Body of pancreas (tissue), 4 donors: ENCODE measurements around the gene CTIF. TPM values are rescaled to one million over a fixed set of nuclear protein-coding genes. Genes with fewer than 3 reads are reported as not detected.
A peak's percentile ranks its signal among the peaks of the same experiment; 100 is the strongest.

Experiments used
- ATAC-seq: fragments of 150-250 bp; one replicate; pipeline ENCODE4 v1.9.1; 2016
- DNase-seq, 4 donors: peaks; one replicate each; pipeline ENCODE4 v3.0.0-alpha.2; 2019
- H3K27ac ChIP-seq, 4 donors: fragments of 200-600 bp; sonication (generic); 1 replicate in 3 of 4; 2 replicates in 1 of 4; pipeline versions ENCODE4 v1.5.1 to v1.6.1; 2016 to 2019; ENCODE audit warnings: mild to moderate bottlenecking in 1 of 4, mixed read lengths in 1 of 4, moderate library complexity in 1 of 4
- H3K27me3 ChIP-seq, 2 donors: fragments of 200-600 bp; sonication (generic); one replicate each; pipeline ENCODE4 v1.6.0; 2016; ENCODE audit warnings: mild to moderate bottlenecking in 1 of 2
- H3K36me3 ChIP-seq, 2 donors: fragments of 200-600 bp; sonication (generic); replicated peaks in 1 of 2; 2 replicates each; pipeline ENCODE4 v1.5.1; 2016; ENCODE audit warnings: low read depth in 2 of 2; ENCODE audit not compliant: insufficient read depth in 1 of 2
- H3K4me1 ChIP-seq: fragments of 200-600 bp; sonication (generic); one replicate; pipeline ENCODE4 v1.6.0; 2016
- H3K4me3 ChIP-seq, 2 donors: fragments of 200-600 bp; sonication (generic); 1 replicate in 1 of 2; 2 replicates in 1 of 2; pipeline ENCODE4 v1.5.1; 2016 to 2019
- H3K9me3 ChIP-seq, 3 donors: fragments of 200-600 bp; sonication (generic); 1 replicate in 2 of 3; 2 replicates in 1 of 3; pipeline ENCODE4 v1.5.1; 2016
- CTCF ChIP-seq, 7 experiments: fragments of 450-650 bp in 4 of 7; fragments of 200-600 bp in 3 of 7; sonication (generic) in 3 of 7; IDR thresholded peaks; one replicate each; pipeline ENCODE4 v1.5.1; 2016 to 2019; ENCODE audit warnings: antibody characterized with exemption in 7 of 7
- POLR2A ChIP-seq, 3 donors: fragments of 450-650 bp; IDR thresholded peaks; one replicate each; pipeline ENCODE4 v1.6.1; 2016; ENCODE audit warnings: antibody characterized with exemption in 3 of 3, mild to moderate bottlenecking in 2 of 3
- WGBS, 2 donors: methylation state at CpG; one replicate each; pipeline ENCODE4 v1.1.5; 2017; 5-methylcytosine and 5-hydroxymethylcytosine counted together
- intact Hi-C: fragments of 100-400 bp; cut with DNase I; formaldehyde crosslinking; loops from one replicate; pipeline ENCODE4 v1.15.1; 2023
- total RNA-seq, 2 donors: library from RNA; depleted of rRNA; stranded (reverse); fragments of >200 nt; gene quantifications; one replicate each; pipeline ENCODE4 v1.1.0, GENCODE V29; 2016

CTIF gene
- total RNA-seq, 2 donors from 2014 or later = 18.7 to 24.4 TPM

- no peaks in the 10 kb centered on the region for H3K27me3 ChIP-seq
- no peak for ATAC-seq
- no peak for DNase-seq
- no peak overlapping the region for H3K4me3 ChIP-seq
- H3K36me3 ChIP-seq = no peaks in the 10 kb centered on the region
- H3K4me1 ChIP-seq = no peaks in the 10 kb centered on the region
- WGBS, 2 donors = 74 to 78% methylated on average over 5 of the region's 5 CpGs
- intact Hi-C loops = no loop called here
- no peak for TF ChIP-seq CTCF (IDR thresholded peaks at IDR 0.05)
- TF ChIP-seq POLR2A (IDR thresholded peaks at IDR 0.05) = no peak
- no peak overlapping the region for H3K27ac ChIP-seq
- H3K9me3 ChIP-seq = no peaks in the 10 kb centered on the region
These were observed 314.8 kb downstream of the CTIF start for GRCh38 chr18:48853588-48853987.

GRCh38 chr18:48854780-48855179, 315.9 kb downstream of the CTIF start:
- TF ChIP-seq POLR2A (IDR thresholded peaks at IDR 0.05) (no peak), CTCF (IDR thresholded peaks at IDR 0.05) (no peak)
- Histone ChIP-seq H3K4me1 (no peaks in the 10 kb centered on the region), H3K27ac (no peak overlapping the region), H3K4me3 (no peak overlapping the region), H3K9me3 (no peaks in the 10 kb centered on the region), H3K36me3 (no peaks in the 10 kb centered on the region), H3K27me3 (no peaks in the 10 kb centered on the region)
- DNase-seq (no peak), ATAC-seq (no peak)
- intact Hi-C loops = no loop called here
- 89 to 96% methylated on average over 11 of the region's 11 CpGs for WGBS, 2 donors

GRCh38 chr18:48855422-48856377, 316.9 kb downstream of the CTIF start:
- 86% methylated on average over 18 of the region's 18 CpGs for WGBS, 2 donors
- intact Hi-C loops = no loop called here
- DNase-seq (peak in 1 of 4 donors; percentile 39), ATAC-seq (no peak)
- Histone ChIP-seq H3K27ac (no peak overlapping the region), H3K4me1 (no peaks in the 10 kb centered on the region), H3K36me3 (no peaks in the 10 kb centered on the region), H3K4me3 (no peak overlapping the region), H3K27me3 (no peaks in the 10 kb centered on the region), H3K9me3 (no peaks in the 10 kb centered on the region)
- TF ChIP-seq POLR2A (IDR thresholded peaks at IDR 0.05) (no peak), CTCF (IDR thresholded peaks at IDR 0.05) (no peak)

- Histone ChIP-seq H3K27me3 (no peaks in the 10 kb centered on the region), H3K4me1 (no peaks in the 10 kb centered on the region), H3K4me3 (no peak overlapping the region), H3K27ac (no peak overlapping the region), H3K36me3 (no peaks in the 10 kb centered on the region), H3K9me3 (no peaks in the 10 kb centered on the region)
- intact Hi-C loops = no loop called here
- ATAC-seq (no peak), DNase-seq (no peak)
- TF ChIP-seq CTCF (IDR thresholded peaks at IDR 0.05) = no peak
- TF ChIP-seq POLR2A (IDR thresholded peaks at IDR 0.05) = no peak
- WGBS, 2 donors = 93 to 94% methylated on average over 14 of the region's 14 CpGs
These were observed 318.3 kb downstream of the CTIF start for GRCh38 chr18:48857023-48857694.
